Breast epithelium (tissue), 3 donors: ENCODE results near the gene MROH9.

Experiments
- CTCF ChIP-seq, 3 donors: fragments of 450-650 bp; IDR thresholded peaks; one replicate each; pipeline ENCODE4 v1.5.1; 2016 to 2017; ENCODE audit warnings: antibody characterized with exemption in 3 of 3, mild to moderate bottlenecking in 3 of 3, moderate library complexity in 3 of 3
- POLR2A ChIP-seq: fragments of 450-650 bp; IDR thresholded peaks from one replicate; pipeline ENCODE4 v1.6.1; 2016; ENCODE audit warnings: antibody characterized with exemption, mild to moderate bottlenecking, moderate library complexity

- TF ChIP-seq CTCF (IDR thresholded peaks at IDR 0.05) (no peak), POLR2A (no peak)
These were observed 146.4 kb downstream of the MROH9 start for GRCh38 chr1:171081763-171082201.
